H9 (cell line): ENCODE results near the gene C1orf122. TPM values are rescaled to one million over a fixed set of nuclear protein-coding genes. Genes with fewer than 3 reads are reported as not detected.

Source experiments
- DNase-seq: peaks from one replicate; pipeline ENCODE4 v3.0.0-alpha.2; 2017
- H2AFZ ChIP-seq: one replicate; pipeline ENCODE4 v1.6.1; 2013; ENCODE audit warnings: mild to moderate bottlenecking, low read length, control low read depth, moderate library complexity
- H2AK5ac ChIP-seq: 2 replicates; pipeline ENCODE4 v1.6.1; 2013; ENCODE audit warnings: low read length, control low read depth, mixed read lengths; ENCODE audit not compliant: insufficient read length
- H2BK120ac ChIP-seq: one replicate; pipeline ENCODE4 v1.6.1; 2013; ENCODE audit warnings: low read depth, mild to moderate bottlenecking, low read length, control low read depth, inconsistent platforms; ENCODE audit not compliant: poor library complexity, severe bottlenecking
- H2BK12ac ChIP-seq: 2 replicates; pipeline ENCODE4 v1.6.1; 2013; ENCODE audit warnings: low read length, control low read depth, mixed read lengths, low read depth; ENCODE audit not compliant: insufficient read length
- H2BK15ac ChIP-seq: 2 replicates; pipeline ENCODE4 v1.6.1; 2013; ENCODE audit warnings: low read depth, low read length, control low read depth
- H2BK20ac ChIP-seq: one replicate; pipeline ENCODE4 v1.6.1; 2013; ENCODE audit warnings: low read depth, mild to moderate bottlenecking, low read length, control low read depth, inconsistent platforms; ENCODE audit not compliant: poor library complexity, severe bottlenecking
- H2BK5ac ChIP-seq: 2 replicates; pipeline ENCODE4 v1.6.1; 2013; ENCODE audit warnings: low read length, control low read depth, mixed read lengths; ENCODE audit not compliant: insufficient read length
- H3K14ac ChIP-seq: 2 replicates; pipeline ENCODE4 v1.6.1; 2013; ENCODE audit warnings: low read length, control low read depth; ENCODE audit not compliant: insufficient read depth
- H3K18ac ChIP-seq: 2 replicates; pipeline ENCODE4 v1.6.1; 2013; ENCODE audit warnings: low read depth, mild to moderate bottlenecking, mixed read lengths, low read length, control low read depth; ENCODE audit not compliant: insufficient read length
- H3K23ac ChIP-seq: 2 replicates; pipeline ENCODE4 v1.6.1; 2013; ENCODE audit warnings: low read length, control low read depth, mixed read lengths, low read depth; ENCODE audit not compliant: insufficient read length
- H3K23me2 ChIP-seq: 2 replicates; pipeline ENCODE4 v1.6.1; 2013; ENCODE audit warnings: low read depth, mild to moderate bottlenecking, mixed read lengths, low read length, control low read depth; ENCODE audit not compliant: insufficient read length, poor library complexity, severe bottlenecking
- H3K27ac ChIP-seq: 2 replicates; pipeline ENCODE4 v1.5.1; 2013; ENCODE audit warnings: low read length, control low read depth, mixed read lengths, low read depth; ENCODE audit not compliant: insufficient read length
- H3K27me3 ChIP-seq: 2 replicates; pipeline ENCODE4 v1.6.1; 2013; ENCODE audit warnings: low read length, control low read depth, inconsistent platforms; ENCODE audit not compliant: insufficient read depth
- H3K4ac ChIP-seq: 2 replicates; pipeline ENCODE4 v1.6.1; 2013; ENCODE audit warnings: low read depth, mild to moderate bottlenecking, control low read depth, inconsistent platforms, low read length, moderate library complexity
- H3K4me1 ChIP-seq: 2 replicates; pipeline ENCODE4 v1.6.1; 2013; ENCODE audit warnings: low read length, control low read depth, inconsistent platforms; ENCODE audit not compliant: insufficient read depth
- H3K4me2 ChIP-seq: 2 replicates; pipeline ENCODE4 v1.6.1; 2013; ENCODE audit warnings: low read length, control low read depth, mixed read lengths; ENCODE audit not compliant: insufficient read length, insufficient read depth
- H3K56ac ChIP-seq: 2 replicates; pipeline ENCODE4 v1.6.1; 2013; ENCODE audit warnings: low read depth, mild to moderate bottlenecking, mixed read lengths, low read length, control low read depth; ENCODE audit not compliant: insufficient read length
- H3K79me1 ChIP-seq: 2 replicates; pipeline ENCODE4 v1.6.1; 2013; ENCODE audit warnings: low read depth, mild to moderate bottlenecking, moderate library complexity, low read length, control low read depth, inconsistent platforms; ENCODE audit not compliant: insufficient read depth, poor library complexity, severe bottlenecking
- H3K79me2 ChIP-seq: 2 replicates; pipeline ENCODE4 v1.6.1; 2013; ENCODE audit warnings: low read length, control low read depth, inconsistent platforms; ENCODE audit not compliant: insufficient read depth
- H3K9ac ChIP-seq: 2 replicates; pipeline ENCODE4 v1.6.1; 2013; ENCODE audit warnings: low read length, control low read depth, mixed read lengths; ENCODE audit not compliant: insufficient read length; ENCODE audit errors: extremely low read depth
- H3K9me3 ChIP-seq: one replicate; pipeline ENCODE4 v1.6.1; 2013; ENCODE audit warnings: low read depth, low read length, inconsistent platforms; ENCODE audit not compliant: control insufficient read depth
- H3T11ph ChIP-seq: one replicate; pipeline ENCODE4 v1.6.1; 2013; ENCODE audit warnings: mild to moderate bottlenecking, low read length, control low read depth, inconsistent platforms
- H4K20me1 ChIP-seq: one replicate; pipeline ENCODE4 v1.6.1; 2013; ENCODE audit not compliant: control insufficient read depth, insufficient read length, insufficient read depth
- H4K5ac ChIP-seq: 2 replicates; pipeline ENCODE4 v1.6.1; 2013; ENCODE audit warnings: low read depth, mild to moderate bottlenecking, mixed read lengths, low read length, control low read depth; ENCODE audit not compliant: insufficient read length
- H4K8ac ChIP-seq: replicated peaks from 2 replicates; pipeline ENCODE4 v1.6.1; 2013; ENCODE audit warnings: low read length, control low read depth, mixed read lengths, low read depth; ENCODE audit not compliant: insufficient read length
- H4K91ac ChIP-seq: 2 replicates; pipeline ENCODE4 v1.6.1; 2013; ENCODE audit warnings: low read depth, mild to moderate bottlenecking, moderate library complexity, mixed read lengths, low read length, control low read depth; ENCODE audit not compliant: insufficient read length
- H3K27ac Mint-ChIP-seq, 3 experiments: 2 replicates in 2 of 3; 3 replicates in 1 of 3; pipeline ENCODE4 v1.8.0; 2020 to 2021; ENCODE audit warnings: mixed read lengths in 3 of 3, mild to moderate bottlenecking in 1 of 3, moderate library complexity in 1 of 3
- H3K27me3 Mint-ChIP-seq: 2 replicates; pipeline ENCODE4 v1.8.0; 2021; ENCODE audit warnings: low read depth, mild to moderate bottlenecking, moderate library complexity, mixed read lengths
- H3K36me3 Mint-ChIP-seq, 3 experiments: 2 replicates in 2 of 3; 3 replicates in 1 of 3; pipeline ENCODE4 v1.8.0; 2020 to 2021; ENCODE audit warnings: low read depth in 3 of 3, mixed read lengths in 3 of 3; ENCODE audit not compliant: insufficient read depth in 1 of 3
- H3K4me1 Mint-ChIP-seq, 2 experiments: 2 replicates each; pipeline ENCODE4 v1.8.0; 2020; ENCODE audit warnings: mixed read lengths in 2 of 2
- H3K4me3 Mint-ChIP-seq, 2 experiments: 2 replicates in 1 of 2; 3 replicates in 1 of 2; pipeline ENCODE4 v1.8.0; 2020 to 2021; ENCODE audit warnings: mild to moderate bottlenecking in 2 of 2, mixed read lengths in 2 of 2, moderate library complexity in 1 of 2
- H3K9me3 Mint-ChIP-seq, 2 experiments: 2 replicates in 1 of 2; 3 replicates in 1 of 2; pipeline ENCODE4 v1.8.0; 2020; ENCODE audit warnings: mild to moderate bottlenecking in 2 of 2, mixed read lengths in 2 of 2, moderate library complexity in 1 of 2
- WGBS: extraction: QIAGEN DNeasy Blood & Tissue Kit; methylation state at CpG from one replicate; pipeline ENCODE4 v1.1.7; 2013; ENCODE audit warnings: missing lambda C conversion rate, low lambda C conversion rate, mixed read lengths; ENCODE audit not compliant: insufficient read length; ENCODE audit errors: extremely low coverage; 5-methylcytosine and 5-hydroxymethylcytosine counted together
- total RNA-seq: library from RNA; stranded (reverse); gene quantifications from 2 replicates; pipeline ENCODE4 v1.2.1, GENCODE V29; 2021
- TF ChIP-seq, protein P1 (sequence below): fragments of 200-600 bp; sonication (generic); conservative IDR thresholded peaks from 3 replicates; pipeline ENCODE4 v1.8.0; 2021; ENCODE audit warnings: antibody characterized with exemption, mild to moderate bottlenecking

C1orf122 gene
- total RNA-seq, 1 experiment from 2014 or later = 59.3 TPM

DNA sequence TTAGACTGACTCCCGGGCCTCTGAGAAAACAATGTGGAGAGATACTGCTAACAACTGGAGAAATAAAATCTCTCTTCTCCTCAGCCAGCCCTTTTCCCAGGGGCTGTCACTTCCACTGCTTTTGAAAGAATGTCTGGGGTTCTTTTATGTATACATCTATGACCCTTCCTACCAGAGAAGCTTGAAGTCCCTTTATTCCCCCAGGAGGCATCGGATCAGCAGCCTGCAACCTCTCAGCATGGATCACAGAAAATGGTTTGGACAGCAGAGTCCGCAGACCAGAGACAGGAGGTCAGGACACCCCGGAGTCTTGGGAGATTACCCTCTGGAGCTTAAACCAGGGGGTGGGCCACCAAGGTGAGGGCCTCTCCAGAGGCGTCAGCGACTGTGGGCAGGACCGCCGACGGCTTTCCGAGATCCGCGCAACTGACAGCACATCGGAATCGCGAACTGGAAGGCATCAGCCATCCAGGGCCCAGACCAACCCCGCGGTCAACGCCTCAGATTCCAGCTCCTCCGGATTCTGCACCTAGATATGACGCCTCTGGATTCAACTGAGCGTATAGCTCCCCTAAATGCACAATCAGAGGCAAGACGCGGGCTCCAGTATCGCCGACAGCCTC lies 43.7 kb upstream of the C1orf122 start:
- Histone ChIP-seq H2BK5ac (no peak overlapping the region), H3K14ac (no peak overlapping the region), H3K27me3 (peaks cover 28% of the 10 kb centered on the region), H3K79me2 (no peaks in the 10 kb centered on the region), H2AFZ (no peak overlapping the region), H3K4ac (no peak overlapping the region), H3K79me1 (no peaks in the 10 kb centered on the region), H4K5ac (no peak overlapping the region), H3K4me1 (peaks cover 4% of the 10 kb centered on the region; the same call in 1 of the 2 replicates), H3K27ac (no peak overlapping the region), H3T11ph (no peak overlapping the region), H2BK20ac (no peak overlapping the region), H3K9ac (no peak overlapping the region), H3K9me3 (no peaks in the 10 kb centered on the region), H2BK12ac (no peak overlapping the region), H2AK5ac (no peak overlapping the region), H3K18ac (no peak overlapping the region), H2BK120ac (no peak overlapping the region), H3K4me2 (no peak overlapping the region), H4K8ac (no peak overlapping the region), H3K23ac (no peak overlapping the region), H2BK15ac (no peak overlapping the region), H3K56ac (no peak overlapping the region), H4K91ac (no peak overlapping the region), H3K23me2 (peaks cover 19% of the 10 kb centered on the region), H4K20me1 (no peaks in the 10 kb centered on the region)
- Mint-ChIP-seq H3K9me3 (no peaks in the 10 kb centered on the region; a peak in 1 of 5 replicates), H3K27ac (no peak overlapping the region), H3K27me3 (no peaks in the 10 kb centered on the region; the same call in 1 of the 2 replicates), H3K4me3 (peak overlapping the region in 1 of 2 experiments; percentile 88; a peak in 3 of 5 replicates), H3K36me3 (no peaks in the 10 kb centered on the region), H3K4me1 (peaks cover 26 to 30% of the 10 kb centered on the region in 2 experiments)
- TF ChIP-seq, protein P1, sequence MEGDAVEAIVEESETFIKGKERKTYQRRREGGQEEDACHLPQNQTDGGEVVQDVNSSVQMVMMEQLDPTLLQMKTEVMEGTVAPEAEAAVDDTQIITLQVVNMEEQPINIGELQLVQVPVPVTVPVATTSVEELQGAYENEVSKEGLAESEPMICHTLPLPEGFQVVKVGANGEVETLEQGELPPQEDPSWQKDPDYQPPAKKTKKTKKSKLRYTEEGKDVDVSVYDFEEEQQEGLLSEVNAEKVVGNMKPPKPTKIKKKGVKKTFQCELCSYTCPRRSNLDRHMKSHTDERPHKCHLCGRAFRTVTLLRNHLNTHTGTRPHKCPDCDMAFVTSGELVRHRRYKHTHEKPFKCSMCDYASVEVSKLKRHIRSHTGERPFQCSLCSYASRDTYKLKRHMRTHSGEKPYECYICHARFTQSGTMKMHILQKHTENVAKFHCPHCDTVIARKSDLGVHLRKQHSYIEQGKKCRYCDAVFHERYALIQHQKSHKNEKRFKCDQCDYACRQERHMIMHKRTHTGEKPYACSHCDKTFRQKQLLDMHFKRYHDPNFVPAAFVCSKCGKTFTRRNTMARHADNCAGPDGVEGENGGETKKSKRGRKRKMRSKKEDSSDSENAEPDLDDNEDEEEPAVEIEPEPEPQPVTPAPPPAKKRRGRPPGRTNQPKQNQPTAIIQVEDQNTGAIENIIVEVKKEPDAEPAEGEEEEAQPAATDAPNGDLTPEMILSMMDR = no peak
- DNase-seq = no peak
- no CpG with 5 or more reads among the region's 25 CpGs for WGBS
